Mucosa of descending colon (tissue), 3 donors: ENCODE measurements around the gene ATRNL1. TPM values are rescaled to one million over a fixed set of nuclear protein-coding genes. Genes with fewer than 3 reads are reported as not detected.

Experiments
- ATAC-seq: fragments of 200-7000 bp; cut with Tn5 transposase; one replicate; pipeline ENCODE4 v1.9.1; 2020; ENCODE audit warnings: mild to moderate bottlenecking, moderate library complexity
- DNase-seq, 3 donors: peaks; one replicate each; pipeline ENCODE4 v3.0.0-alpha.2; 2020
- H3K36me3 ChIP-seq: fragments of 200-600 bp; one replicate; pipeline ENCODE4 v1.8.0; 2021; ENCODE audit warnings: low read depth, mild to moderate bottlenecking
- H3K4me1 ChIP-seq: fragments of 200-600 bp; one replicate; pipeline ENCODE4 v1.8.0; 2021; ENCODE audit warnings: low read depth, mild to moderate bottlenecking
- H3K4me3 ChIP-seq: fragments of 200-600 bp; one replicate; pipeline ENCODE4 v1.8.0; 2021; ENCODE audit warnings: mild to moderate bottlenecking
- H3K9me3 ChIP-seq: fragments of 200-600 bp; one replicate; pipeline ENCODE4 v1.8.0; 2021; ENCODE audit warnings: mild to moderate bottlenecking
- CTCF ChIP-seq: fragments of 200-600 bp; IDR thresholded peaks from one replicate; pipeline ENCODE4 v1.8.0; 2022; ENCODE audit warnings: antibody characterized with exemption, mild to moderate bottlenecking
- intact Hi-C, 2 donors: fragments of 100-400 bp; cut with DNase I in 1 of 2; cut with micrococcal nuclease in 1 of 2; formaldehyde crosslinking; loops; one replicate each; pipeline versions ENCODE4 v1.11.0 to v1.11.1; 2022; cut with DNase I, micrococcal nuclease
- total RNA-seq, 3 donors: library from RNA; stranded (reverse); fragmentation: NEBNext Ultra II Directional in 2 of 3; extraction: Animal tissue kit (Norgen Biotek cat#: 25700) in 2 of 3; gene quantifications; one replicate each; pipeline versions ENCODE4 v1.2.1 to v1.2.4, GENCODE V29; 2021 to 2023
- donor health status: DM: no; HTN: no; CAD: no; lungs with moderate emphysema.
- donor health status: DM: no; HTN: no; CAD: no.
- donor health status: DM: no; HTN: yes; CAD: no.

The ATRNL1 gene
- total RNA-seq, 3 donors from 2014 or later: 0.58 to 61.7 (median 1.8) TPM

- TF ChIP-seq CTCF: no peak
Observed at GRCh38 chr10:115895166-115895565, 802.0 kb downstream of the ATRNL1 start.

GRCh38 chr10:115898242-115898641, 805.1 kb downstream of the ATRNL1 start:
- intact Hi-C loops: no loop called here
- ATAC-seq: no peak
- no peaks in the 10 kb centered on the region for H3K4me1 ChIP-seq
- no peaks in the 10 kb centered on the region for H3K36me3 ChIP-seq
- no peak for DNase-seq
- H3K4me3 ChIP-seq: no peak overlapping the region
- no peaks in the 10 kb centered on the region for H3K9me3 ChIP-seq
- no peak for TF ChIP-seq CTCF

More at GRCh38 chr10:115895166-115895565, 802.0 kb downstream of the ATRNL1 start:
- Histone ChIP-seq H3K4me3 (no peak overlapping the region), H3K4me1 (no peaks in the 10 kb centered on the region), H3K9me3 (no peaks in the 10 kb centered on the region), H3K36me3 (no peaks in the 10 kb centered on the region)
- no peak for ATAC-seq
- DNase-seq: no peak
- intact Hi-C loops: no loop called here

- TF ChIP-seq CTCF: no peak
- no peak overlapping the region for H3K4me3 ChIP-seq
- intact Hi-C loops: no loop called here
- DNase-seq (no peak), ATAC-seq (no peak)
- H3K9me3 ChIP-seq: no peaks in the 10 kb centered on the region
- H3K4me1 ChIP-seq: no peaks in the 10 kb centered on the region
- no peaks in the 10 kb centered on the region for H3K36me3 ChIP-seq
Observed at GRCh38 chr10:115902596-115902995, 809.4 kb downstream of the ATRNL1 start.

- no peak for DNase-seq
- Histone ChIP-seq H3K4me1 (no peaks in the 10 kb centered on the region), H3K9me3 (no peaks in the 10 kb centered on the region), H3K36me3 (no peaks in the 10 kb centered on the region), H3K4me3 (no peak overlapping the region)
- intact Hi-C loops: no loop called here
- TF ChIP-seq CTCF: no peak
- ATAC-seq: no peak
Observed at GRCh38 chr10:115903207-115903606, 810.0 kb downstream of the ATRNL1 start.

GRCh38 chr10:115903845-115904244, 810.7 kb downstream of the ATRNL1 start:
- no peak for TF ChIP-seq CTCF
- Histone ChIP-seq H3K4me1 (no peaks in the 10 kb centered on the region), H3K36me3 (no peaks in the 10 kb centered on the region), H3K9me3 (no peaks in the 10 kb centered on the region), H3K4me3 (no peak overlapping the region)
- intact Hi-C loops: no loop called here
- DNase-seq: no peak
- ATAC-seq: no peak

GRCh38 chr10:115909037-115909436, 815.9 kb downstream of the ATRNL1 start:
- no peak for TF ChIP-seq CTCF

More at GRCh38 chr10:115909037-115909436, 815.9 kb downstream of the ATRNL1 start:
- no peak for DNase-seq
- H3K9me3 ChIP-seq: no peaks in the 10 kb centered on the region
- no peak overlapping the region for H3K4me3 ChIP-seq
- no peak for ATAC-seq
- no peaks in the 10 kb centered on the region for H3K4me1 ChIP-seq
- H3K36me3 ChIP-seq: no peaks in the 10 kb centered on the region
- intact Hi-C loops: no loop called here
